GM12872 (cell line): ENCODE measurements around the gene RNF2.

ENCODE experiments used
- CTCF ChIP-seq: IDR thresholded peaks from 3 replicates; pipeline ENCODE4 v1.5.1; 2011; ENCODE audit warnings: low read depth, mild to moderate bottlenecking, low read length, moderate library complexity; ENCODE audit not compliant: insufficient read depth

The RNF2 gene

GRCh38 chr1:185044981-185045813, at the start of gene RNF2:
TSS of gene RNF2 (plus strand) at chr1:185045558. CDS start at chr1:185087554, 41,996 bp downstream.
- no peak for TF ChIP-seq CTCF

- TF ChIP-seq CTCF, result no peak
Observed at GRCh38 chr1:185008838-185009237, 36.5 kb upstream of the RNF2 start.

- no peak for TF ChIP-seq CTCF
Observed at GRCh38 chr1:185010361-185010760, 35.0 kb upstream of the RNF2 start.

GRCh38 chr1:185014941-185015340, 30.4 kb upstream of the RNF2 start:
- TF ChIP-seq CTCF, result no peak

GRCh38 chr1:185015631-185016030, 29.7 kb upstream of the RNF2 start:
- no peak for TF ChIP-seq CTCF

GRCh38 chr1:185016880-185017279, 28.5 kb upstream of the RNF2 start:
- TF ChIP-seq CTCF, result no peak

GRCh38 chr1:185017338-185017737, 28.0 kb upstream of the RNF2 start:
- TF ChIP-seq CTCF, result no peak
